Tibial nerve (tissue), 4 donors: ENCODE measurements around the gene ATP2A3. TPM values are rescaled to one million over a fixed set of nuclear protein-coding genes. Genes with fewer than 3 reads are reported as not detected.
A peak's percentile ranks its signal among the peaks of the same experiment; 100 is the strongest.

Experiments used
- DNase-seq, 2 donors: peaks; one replicate each; pipeline ENCODE4 v3.0.0-alpha.2; 2019; ENCODE audit warnings: low spot score in 2 of 2
- H3K27ac ChIP-seq, 4 donors: fragments of 200-600 bp; sonication (generic) in 3 of 4; one replicate each; pipeline ENCODE4 v1.5.1; 2017 to 2019; ENCODE audit warnings: mild to moderate bottlenecking in 1 of 4
- H3K27me3 ChIP-seq, 2 donors: fragments of 200-600 bp; sonication (generic) in 1 of 2; one replicate each; pipeline versions ENCODE4 v1.5.1 to v1.6.0; 2017 to 2019
- H3K36me3 ChIP-seq, 3 donors: fragments of 200-600 bp; sonication (generic); one replicate each; pipeline ENCODE4 v1.5.1; 2018 to 2019
- H3K4me1 ChIP-seq, 4 donors: fragments of 200-600 bp; sonication (generic) in 3 of 4; one replicate each; pipeline ENCODE4 v1.5.1; 2017 to 2019
- H3K4me3 ChIP-seq, 4 donors: fragments of 200-600 bp; sonication (generic) in 3 of 4; one replicate each; pipeline ENCODE4 v1.5.1; 2017 to 2019; ENCODE audit warnings: mild to moderate bottlenecking in 1 of 4, moderate library complexity in 1 of 4
- H3K9me3 ChIP-seq, 4 donors: fragments of 200-600 bp; sonication (generic) in 3 of 4; one replicate each; pipeline ENCODE4 v1.5.1; 2017 to 2019
- CTCF ChIP-seq, 5 experiments: fragments of 200-600 bp in 3 of 5; fragments of 450-650 bp in 2 of 5; sonication (generic) in 3 of 5; IDR thresholded peaks; one replicate each; pipeline ENCODE4 v1.5.1; 2016 to 2019; ENCODE audit warnings: antibody characterized with exemption in 5 of 5, mild to moderate bottlenecking in 3 of 5, moderate library complexity in 2 of 5
- EP300 ChIP-seq, 2 donors: sonication (generic); formaldehyde crosslinking; IDR thresholded peaks; one replicate each; pipeline ENCODE4 v1.6.1; 2017; ENCODE audit warnings: antibody characterized with exemption in 2 of 2, mild to moderate bottlenecking in 1 of 2
- POLR2A ChIP-seq, 2 donors: fragments of 450-650 bp; IDR thresholded peaks; one replicate each; pipeline ENCODE4 v1.6.1; 2017; ENCODE audit warnings: antibody characterized with exemption in 2 of 2, mild to moderate bottlenecking in 2 of 2, moderate library complexity in 2 of 2
- WGBS, 2 donors: methylation state at CpG; one replicate each; pipeline ENCODE4 v1.1.5; 2018; 5-methylcytosine and 5-hydroxymethylcytosine counted together
- total RNA-seq, 4 donors: library from RNA; depleted of rRNA; stranded (reverse); fragments of >200 nt; gene quantifications; one replicate each; pipeline ENCODE4 v1.1.0, GENCODE V29; 2016

Gene ATP2A3
- total RNA-seq, 4 donors from 2014 or later = 5.9 to 12.9 (median 9.1) TPM

DNA sequence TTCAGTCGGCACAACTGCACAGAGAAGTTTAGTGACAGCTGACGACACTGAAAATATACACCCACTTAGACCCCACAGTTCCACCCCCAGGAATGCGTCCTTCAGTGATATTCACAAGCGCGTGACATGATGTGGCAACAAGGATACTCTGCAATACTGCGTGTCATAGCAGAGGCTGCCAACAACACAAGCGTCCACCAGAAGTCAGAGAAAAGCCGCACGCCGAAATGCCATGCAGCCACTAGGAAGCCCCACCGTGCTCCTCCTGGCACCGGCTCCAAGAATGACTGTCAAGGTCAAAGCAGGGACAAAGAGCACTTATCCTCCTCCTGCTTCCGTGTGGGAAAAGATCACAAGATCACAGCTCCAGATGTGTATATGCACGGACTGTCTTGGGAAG lies 3.5 kb downstream of the ATP2A3 start:
- DNase-seq = no peak

DNA sequence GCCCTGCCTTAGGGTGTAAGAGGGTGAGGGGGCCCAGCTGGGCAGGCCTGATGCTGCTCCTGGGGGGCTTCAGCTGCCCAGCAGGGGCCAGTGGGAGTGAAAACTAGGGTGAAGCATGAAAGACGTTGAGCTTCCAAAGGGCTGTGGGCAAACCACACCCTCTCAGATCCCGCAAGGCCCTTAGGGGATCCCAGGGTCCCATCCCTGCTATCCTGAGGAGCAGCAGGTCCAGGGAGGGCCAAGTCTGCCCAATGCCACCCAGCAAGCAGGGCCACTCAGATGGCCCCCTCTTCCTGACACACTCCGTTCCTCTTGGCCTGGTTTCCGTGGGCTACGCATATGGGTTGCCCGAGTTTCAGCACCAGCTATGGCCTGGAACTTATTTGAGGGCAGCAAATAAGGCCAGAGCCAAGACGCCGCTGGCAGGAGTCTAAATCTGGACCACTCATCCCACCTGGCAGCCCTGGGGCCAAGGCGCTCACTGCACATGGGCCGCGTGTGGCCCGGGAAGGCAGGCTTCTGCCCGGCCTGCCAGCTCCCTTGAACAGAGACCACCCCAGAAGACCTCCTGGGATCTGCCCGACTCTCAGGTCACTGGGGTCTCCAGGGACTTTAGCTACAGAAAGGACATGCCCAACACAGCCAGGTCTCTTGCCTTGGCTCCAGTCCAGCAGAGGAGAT lies 4.2 kb downstream of the ATP2A3 start:
- Histone ChIP-seq H3K27me3 (peaks cover 0 to 37% of the 10 kb centered on the region in 2 donors), H3K9me3 (no peaks in the 10 kb centered on the region), H3K4me1 (peaks cover 0 to 33% (median 13%) of the 10 kb centered on the region in 4 donors), H3K4me3 (no peak overlapping the region), H3K36me3 (no peaks in the 10 kb centered on the region), H3K27ac (peak overlapping the region in 1 of 4 donors; percentile 26)
- no peak for DNase-seq
- TF ChIP-seq EP300 (IDR thresholded peaks at IDR 0.05) (no peak), CTCF (IDR thresholded peaks at IDR 0.05) (no peak), POLR2A (IDR thresholded peaks at IDR 0.05) (no peak)
- WGBS, 2 donors = 83 to 95% methylated on average over 1 to 10 of the region's 14 CpGs

More for the DNA sequence above, 3.5 kb downstream of the ATP2A3 start:
- Histone ChIP-seq H3K4me3 (no peak overlapping the region), H3K27me3 (peaks cover 0 to 44% of the 10 kb centered on the region in 2 donors), H3K9me3 (no peaks in the 10 kb centered on the region), H3K36me3 (no peaks in the 10 kb centered on the region), H3K4me1 (peaks cover 0 to 38% (median 16%) of the 10 kb centered on the region in 4 donors), H3K27ac (peak overlapping the region in 1 of 4 donors; percentile 7)
- no peak for TF ChIP-seq EP300 (IDR thresholded peaks at IDR 0.05)
- no peak for TF ChIP-seq CTCF (IDR thresholded peaks at IDR 0.05)
- no peak for TF ChIP-seq POLR2A (IDR thresholded peaks at IDR 0.05)
- WGBS, 2 donors = 53 to 59% methylated on average over 13 to 14 of the region's 14 CpGs

GRCh38 chr17:3959295-3959899 lies 4.8 kb downstream of the ATP2A3 start:
- WGBS, 2 donors = 69 to 73% methylated on average over 15 of the region's 15 CpGs
- no peak overlapping the region for H3K4me3 ChIP-seq

DNA sequence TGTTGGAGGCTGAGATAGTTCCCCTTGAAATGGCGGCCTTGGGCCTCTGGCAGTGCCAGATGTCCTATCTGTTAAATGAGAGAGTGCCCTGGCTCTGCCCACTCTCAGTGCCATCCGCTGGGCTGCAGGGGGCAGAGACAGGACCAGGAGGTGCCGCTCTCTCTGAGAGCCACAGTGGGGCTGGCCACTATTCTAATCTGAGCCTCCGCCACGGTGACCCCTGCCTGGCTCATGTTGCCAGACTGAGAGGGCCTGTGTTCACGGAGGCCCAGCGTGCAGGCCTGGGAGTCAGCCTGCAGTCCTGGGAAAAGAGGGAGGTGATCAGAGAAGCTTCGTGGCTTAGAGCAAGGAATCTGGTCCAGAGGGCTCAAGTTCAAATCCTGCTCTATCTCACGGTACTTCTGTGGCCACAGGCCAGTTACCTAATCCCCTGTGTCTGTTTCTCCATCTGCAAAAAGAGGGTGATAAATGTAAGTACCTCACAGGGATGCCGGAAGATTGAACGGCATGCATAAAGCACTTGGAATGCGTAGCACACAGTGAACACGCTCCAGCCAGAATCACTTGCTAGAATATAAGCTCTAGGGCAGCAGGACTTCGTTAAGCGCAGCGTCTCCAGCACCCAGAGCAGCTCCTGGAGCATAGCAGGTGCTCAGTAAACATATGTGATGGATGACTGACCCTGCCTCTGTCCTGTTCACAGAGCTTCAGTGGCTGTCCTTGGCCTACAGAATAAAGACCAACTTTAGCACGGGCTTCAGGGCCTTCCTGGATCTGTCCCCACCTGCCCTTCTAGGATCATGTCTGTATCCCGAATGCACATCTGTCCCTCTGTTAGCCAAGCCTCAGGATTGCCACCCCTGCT lies 6.3 kb downstream of the ATP2A3 start:
- DNase-seq = no peak
- Histone ChIP-seq H3K9me3 (no peaks in the 10 kb centered on the region), H3K27me3 (peaks cover 0 to 21% of the 10 kb centered on the region in 2 donors), H3K36me3 (no peaks in the 10 kb centered on the region), H3K4me3 (no peak overlapping the region), H3K4me1 (peaks cover 0 to 30% (median 4%) of the 10 kb centered on the region in 4 donors), H3K27ac (no peak overlapping the region)
- 82 to 83% methylated on average over 15 of the region's 18 CpGs for WGBS, 2 donors
- TF ChIP-seq CTCF (IDR thresholded peaks at IDR 0.05) (no peak), POLR2A (IDR thresholded peaks at IDR 0.05) (no peak), EP300 (IDR thresholded peaks at IDR 0.05) (no peak)

More at GRCh38 chr17:3959295-3959899, 4.8 kb downstream of the ATP2A3 start:
- DNase-seq = no peak
- Histone ChIP-seq H3K27me3 (peaks cover 0 to 31% of the 10 kb centered on the region in 2 donors), H3K9me3 (no peaks in the 10 kb centered on the region), H3K36me3 (no peaks in the 10 kb centered on the region), H3K27ac (no peak overlapping the region), H3K4me1 (peaks cover 0 to 33% (median 9%) of the 10 kb centered on the region in 4 donors)
- TF ChIP-seq POLR2A (IDR thresholded peaks at IDR 0.05) (no peak), EP300 (IDR thresholded peaks at IDR 0.05) (no peak), CTCF (IDR thresholded peaks at IDR 0.05) (no peak)
